ENCODE data around the gene PLA2G7. TPM values are rescaled to one million over a fixed set of nuclear protein-coding genes. Genes with fewer than 3 reads are reported as not detected.

PLA2G7 gene
- total RNA-seq, 2 donors from 2014 or later = 6.2 to 38.2 TPM

DNA sequence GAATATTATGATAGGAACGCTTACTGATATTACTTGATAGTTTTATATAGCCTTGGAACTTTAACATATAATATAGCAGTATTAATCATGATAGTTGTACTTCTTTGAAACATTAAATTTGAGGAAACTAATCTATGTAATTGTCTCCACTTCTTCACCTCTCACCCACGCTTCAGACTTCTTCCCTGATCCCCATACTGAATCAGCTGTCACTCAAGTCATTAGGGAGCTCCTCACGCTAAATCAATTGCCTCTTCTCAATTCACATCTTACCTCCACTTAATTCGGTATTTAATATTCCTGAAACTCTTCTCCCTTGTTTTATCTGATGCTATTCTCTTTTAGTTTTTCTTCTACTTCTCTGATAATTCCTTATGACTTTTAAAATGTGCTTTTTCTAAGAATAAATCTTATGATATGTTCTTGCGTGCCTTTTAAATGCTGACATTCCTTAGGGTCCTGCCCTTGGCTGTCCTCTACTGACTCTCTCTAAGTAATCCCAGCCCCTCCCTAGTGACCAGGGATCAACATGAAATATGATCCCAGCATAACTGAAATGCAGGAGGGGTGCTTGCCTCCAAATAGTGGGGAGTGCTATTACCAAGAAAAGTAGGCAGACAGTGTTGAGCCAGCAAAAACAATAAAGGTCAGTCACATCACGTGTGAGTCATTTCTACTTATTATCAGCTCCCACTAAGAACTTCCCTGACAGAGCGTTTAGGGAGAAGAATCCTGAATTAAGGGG is 21.5 kb upstream of the PLA2G7 start:
- Histone ChIP-seq H3K4me1 (replicated peaks) (no peaks in the 10 kb centered on the region), H3K27me3 (replicated peaks; ENCODE audit: insufficient read depth) (no peaks in the 10 kb centered on the region), H3K36me3 (no peaks in the 10 kb centered on the region), H3K4me3 (no peak overlapping the region), H3K9me3 (no peaks in the 10 kb centered on the region), H3K27ac (no peak overlapping the region)
- DNase-seq (ENCODE audit: low spot score) = no peak
- intact Hi-C loops (cut with DNase I) = no loop called here
- 55% methylated on average over 7 of the region's 7 CpGs for WGBS
- TF ChIP-seq, protein P1, sequence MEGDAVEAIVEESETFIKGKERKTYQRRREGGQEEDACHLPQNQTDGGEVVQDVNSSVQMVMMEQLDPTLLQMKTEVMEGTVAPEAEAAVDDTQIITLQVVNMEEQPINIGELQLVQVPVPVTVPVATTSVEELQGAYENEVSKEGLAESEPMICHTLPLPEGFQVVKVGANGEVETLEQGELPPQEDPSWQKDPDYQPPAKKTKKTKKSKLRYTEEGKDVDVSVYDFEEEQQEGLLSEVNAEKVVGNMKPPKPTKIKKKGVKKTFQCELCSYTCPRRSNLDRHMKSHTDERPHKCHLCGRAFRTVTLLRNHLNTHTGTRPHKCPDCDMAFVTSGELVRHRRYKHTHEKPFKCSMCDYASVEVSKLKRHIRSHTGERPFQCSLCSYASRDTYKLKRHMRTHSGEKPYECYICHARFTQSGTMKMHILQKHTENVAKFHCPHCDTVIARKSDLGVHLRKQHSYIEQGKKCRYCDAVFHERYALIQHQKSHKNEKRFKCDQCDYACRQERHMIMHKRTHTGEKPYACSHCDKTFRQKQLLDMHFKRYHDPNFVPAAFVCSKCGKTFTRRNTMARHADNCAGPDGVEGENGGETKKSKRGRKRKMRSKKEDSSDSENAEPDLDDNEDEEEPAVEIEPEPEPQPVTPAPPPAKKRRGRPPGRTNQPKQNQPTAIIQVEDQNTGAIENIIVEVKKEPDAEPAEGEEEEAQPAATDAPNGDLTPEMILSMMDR (IDR thresholded peaks at IDR 0.05) = no peak
- TF ChIP-seq POLR2A (IDR thresholded peaks at IDR 0.05) (no peak), POLR2AphosphoS5 (IDR thresholded peaks at IDR 0.05) (no peak)

GRCh38 chr6:46755865-46756264 is 20.7 kb upstream of the PLA2G7 start:
- Histone ChIP-seq H3K4me1 (replicated peaks) (no peaks in the 10 kb centered on the region), H3K27me3 (replicated peaks; ENCODE audit: insufficient read depth) (no peaks in the 10 kb centered on the region), H3K36me3 (no peaks in the 10 kb centered on the region), H3K27ac (no peak overlapping the region), H3K9me3 (no peaks in the 10 kb centered on the region), H3K4me3 (no peak overlapping the region)
- intact Hi-C loops (cut with DNase I) = no loop called here
- 16% methylated on average over 1 of the region's 1 CpG for WGBS
- TF ChIP-seq POLR2AphosphoS5 (IDR thresholded peaks at IDR 0.05) (no peak), POLR2A (IDR thresholded peaks at IDR 0.05) (no peak)
- TF ChIP-seq, protein P1 (IDR thresholded peaks at IDR 0.05) = no peak
- DNase-seq (ENCODE audit: low spot score) = no peak

- no peaks in the 10 kb centered on the region for H3K9me3 ChIP-seq
- H3K4me3 ChIP-seq = no peak overlapping the region
- no peaks in the 10 kb centered on the region for H3K27me3 ChIP-seq (replicated peaks; ENCODE audit: insufficient read depth)
- no peaks in the 10 kb centered on the region for H3K4me1 ChIP-seq (replicated peaks)
- H3K27ac ChIP-seq = no peak overlapping the region
- no peaks in the 10 kb centered on the region for H3K36me3 ChIP-seq
- intact Hi-C loops (cut with DNase I) = no loop called here
- TF ChIP-seq, protein P1 (IDR thresholded peaks at IDR 0.05) = no peak
- TF ChIP-seq POLR2AphosphoS5 (IDR thresholded peaks at IDR 0.05) (no peak), POLR2A (IDR thresholded peaks at IDR 0.05) (no peak)
- DNase-seq (ENCODE audit: low spot score) = no peak
- WGBS = 96% methylated on average over 3 of the region's 3 CpGs
Measured at GRCh38 chr6:46751658-46752057, 16.5 kb upstream of the PLA2G7 start.

DNA sequence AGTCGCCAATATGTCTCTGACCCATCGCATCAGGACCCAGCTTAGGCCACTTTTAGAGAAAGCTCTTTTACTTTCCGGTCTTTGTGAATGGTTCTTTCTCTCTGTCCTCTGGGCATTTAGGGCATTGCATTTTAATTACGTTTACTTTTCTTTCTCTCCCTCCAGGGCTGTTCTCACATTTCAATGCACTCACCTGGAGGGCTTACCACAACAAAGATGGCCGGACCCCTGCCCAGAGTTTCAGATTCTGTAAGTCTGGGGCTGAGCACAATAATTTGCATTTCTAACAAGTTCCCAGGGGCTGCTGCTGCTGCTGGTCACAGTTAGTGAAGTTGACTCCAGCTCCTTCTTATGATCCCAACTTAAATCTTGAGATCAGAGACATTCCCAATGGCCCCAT is 14.6 kb upstream of the PLA2G7 start:
- H3K4me1 ChIP-seq (replicated peaks) = no peaks in the 10 kb centered on the region
- 47% methylated on average over 5 of the region's 5 CpGs for WGBS
- H3K36me3 ChIP-seq = no peaks in the 10 kb centered on the region
- no peak for TF ChIP-seq POLR2A (IDR thresholded peaks at IDR 0.05)
- TF ChIP-seq, protein P1 (IDR thresholded peaks at IDR 0.05) = no peak
- no peak for TF ChIP-seq POLR2AphosphoS5 (IDR thresholded peaks at IDR 0.05)
- intact Hi-C loops (cut with DNase I) = no loop called here
- H3K27me3 ChIP-seq (replicated peaks; ENCODE audit: insufficient read depth) = no peaks in the 10 kb centered on the region
- H3K9me3 ChIP-seq = no peaks in the 10 kb centered on the region
- no peak overlapping the region for H3K27ac ChIP-seq
- H3K4me3 ChIP-seq = no peak overlapping the region
- no peak for DNase-seq (ENCODE audit: low spot score)

- no peak for DNase-seq (ENCODE audit: low spot score)
- WGBS = 90% methylated on average over 5 of the region's 5 CpGs
- Histone ChIP-seq H3K4me1 (replicated peaks) (no peaks in the 10 kb centered on the region), H3K27ac (no peak overlapping the region), H3K9me3 (no peaks in the 10 kb centered on the region), H3K36me3 (no peaks in the 10 kb centered on the region), H3K27me3 (replicated peaks; ENCODE audit: insufficient read depth) (no peaks in the 10 kb centered on the region), H3K4me3 (no peak overlapping the region)
- no peak for TF ChIP-seq POLR2AphosphoS5 (IDR thresholded peaks at IDR 0.05)
- TF ChIP-seq POLR2A (IDR thresholded peaks at IDR 0.05) = no peak
- TF ChIP-seq, protein P1 (IDR thresholded peaks at IDR 0.05) = no peak
- intact Hi-C loops (cut with DNase I) = no loop called here
Measured at GRCh38 chr6:46748940-46749503, 13.8 kb upstream of the PLA2G7 start.
